PFSK-1 (cell line): ENCODE results near the gene MGMT.

ENCODE experiments used
- FOXP2 ChIP-seq: optimal IDR thresholded peaks from 2 replicates; pipeline ENCODE3; 2011; ENCODE audit warnings: borderline replicate concordance, control low read depth, inconsistent platforms; ENCODE audit not compliant: insufficient read depth; ENCODE audit errors: extremely low read length, extremely low read depth
- POLR2AphosphoS5 ChIP-seq: IDR thresholded peaks from 2 replicates; pipeline ENCODE4 v1.6.1; 2012; ENCODE audit warnings: low read depth, mild to moderate bottlenecking, control low read depth, low read length, moderate library complexity
- SIN3A ChIP-seq: IDR thresholded peaks from 2 replicates; pipeline ENCODE4 v1.6.1; 2012; ENCODE audit warnings: mild to moderate bottlenecking, low read length, moderate library complexity, borderline replicate concordance; ENCODE audit not compliant: insufficient read depth
- TAF1 ChIP-seq: IDR thresholded peaks from 2 replicates; pipeline ENCODE4 v1.6.1; 2012; ENCODE audit warnings: low read length, control low read depth, borderline replicate concordance; ENCODE audit not compliant: insufficient read depth
- TF ChIP-seq, protein P1 (sequence below), 2 experiments: IDR thresholded peaks; 2 replicates each; pipeline versions ENCODE4 v1.6.1 to v1.8.0; 2011 to 2012; ENCODE audit warnings: low read depth in 2 of 2, low read length in 2 of 2, control low read depth in 1 of 2, inconsistent platforms in 1 of 2, mild to moderate bottlenecking in 1 of 2, moderate library complexity in 1 of 2; ENCODE audit not compliant: insufficient read depth in 1 of 2

DNA sequence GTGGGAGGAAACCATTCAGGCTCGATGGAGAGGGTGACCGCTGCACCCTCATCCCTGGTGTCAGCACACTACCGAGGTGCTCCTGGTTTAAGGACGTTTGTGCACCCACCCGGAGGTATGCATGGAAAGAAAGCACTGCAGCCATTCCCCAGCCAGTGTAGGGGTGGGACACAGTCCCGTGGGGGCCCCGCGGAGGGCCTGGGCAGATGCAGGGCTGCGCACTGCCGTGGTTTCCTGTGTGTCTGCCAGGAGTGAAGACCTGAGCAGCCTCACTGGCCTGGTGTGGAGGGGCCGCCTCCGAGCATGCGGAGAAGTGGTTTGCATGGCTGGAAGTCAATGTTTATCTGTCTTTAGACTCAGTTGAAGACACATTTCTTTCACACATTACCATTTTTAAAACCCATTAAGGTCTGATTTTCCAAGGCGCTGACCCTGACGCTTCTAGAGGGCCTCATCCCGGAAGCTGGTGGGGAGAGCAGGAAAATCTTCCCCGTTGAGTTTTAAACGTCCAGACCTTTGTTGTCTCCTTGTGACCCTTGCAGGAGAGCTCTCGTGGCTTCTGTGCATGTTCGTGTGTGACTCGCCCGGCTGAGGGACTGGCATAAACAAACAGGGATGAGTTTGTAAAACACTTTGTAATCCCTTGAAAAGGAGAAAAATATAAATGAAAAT is 188.1 kb downstream of the MGMT start:
- TF ChIP-seq POLR2AphosphoS5 (no peak), TAF1 (no peak), SIN3A (no peak), FOXP2 (no peak)
- TF ChIP-seq, protein P1, sequence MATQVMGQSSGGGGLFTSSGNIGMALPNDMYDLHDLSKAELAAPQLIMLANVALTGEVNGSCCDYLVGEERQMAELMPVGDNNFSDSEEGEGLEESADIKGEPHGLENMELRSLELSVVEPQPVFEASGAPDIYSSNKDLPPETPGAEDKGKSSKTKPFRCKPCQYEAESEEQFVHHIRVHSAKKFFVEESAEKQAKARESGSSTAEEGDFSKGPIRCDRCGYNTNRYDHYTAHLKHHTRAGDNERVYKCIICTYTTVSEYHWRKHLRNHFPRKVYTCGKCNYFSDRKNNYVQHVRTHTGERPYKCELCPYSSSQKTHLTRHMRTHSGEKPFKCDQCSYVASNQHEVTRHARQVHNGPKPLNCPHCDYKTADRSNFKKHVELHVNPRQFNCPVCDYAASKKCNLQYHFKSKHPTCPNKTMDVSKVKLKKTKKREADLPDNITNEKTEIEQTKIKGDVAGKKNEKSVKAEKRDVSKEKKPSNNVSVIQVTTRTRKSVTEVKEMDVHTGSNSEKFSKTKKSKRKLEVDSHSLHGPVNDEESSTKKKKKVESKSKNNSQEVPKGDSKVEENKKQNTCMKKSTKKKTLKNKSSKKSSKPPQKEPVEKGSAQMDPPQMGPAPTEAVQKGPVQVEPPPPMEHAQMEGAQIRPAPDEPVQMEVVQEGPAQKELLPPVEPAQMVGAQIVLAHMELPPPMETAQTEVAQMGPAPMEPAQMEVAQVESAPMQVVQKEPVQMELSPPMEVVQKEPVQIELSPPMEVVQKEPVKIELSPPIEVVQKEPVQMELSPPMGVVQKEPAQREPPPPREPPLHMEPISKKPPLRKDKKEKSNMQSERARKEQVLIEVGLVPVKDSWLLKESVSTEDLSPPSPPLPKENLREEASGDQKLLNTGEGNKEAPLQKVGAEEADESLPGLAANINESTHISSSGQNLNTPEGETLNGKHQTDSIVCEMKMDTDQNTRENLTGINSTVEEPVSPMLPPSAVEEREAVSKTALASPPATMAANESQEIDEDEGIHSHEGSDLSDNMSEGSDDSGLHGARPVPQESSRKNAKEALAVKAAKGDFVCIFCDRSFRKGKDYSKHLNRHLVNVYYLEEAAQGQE (IDR thresholded peaks at IDR 0.05; ENCODE audit: insufficient read depth in 1 of 2, low read depth in 2 of 2, low read length in 2 of 2): no peak
